ENCODE data around the gene FKBP3.

GRCh38 chr14:45123271-45123670 lies 11.0 kb downstream of the FKBP3 start:
- TF ChIP-seq POLR2A (IDR thresholded peaks at IDR 0.05) (no peak), POLR2AphosphoS5 (IDR thresholded peaks at IDR 0.05) (no peak)
- TF ChIP-seq, protein P1, sequence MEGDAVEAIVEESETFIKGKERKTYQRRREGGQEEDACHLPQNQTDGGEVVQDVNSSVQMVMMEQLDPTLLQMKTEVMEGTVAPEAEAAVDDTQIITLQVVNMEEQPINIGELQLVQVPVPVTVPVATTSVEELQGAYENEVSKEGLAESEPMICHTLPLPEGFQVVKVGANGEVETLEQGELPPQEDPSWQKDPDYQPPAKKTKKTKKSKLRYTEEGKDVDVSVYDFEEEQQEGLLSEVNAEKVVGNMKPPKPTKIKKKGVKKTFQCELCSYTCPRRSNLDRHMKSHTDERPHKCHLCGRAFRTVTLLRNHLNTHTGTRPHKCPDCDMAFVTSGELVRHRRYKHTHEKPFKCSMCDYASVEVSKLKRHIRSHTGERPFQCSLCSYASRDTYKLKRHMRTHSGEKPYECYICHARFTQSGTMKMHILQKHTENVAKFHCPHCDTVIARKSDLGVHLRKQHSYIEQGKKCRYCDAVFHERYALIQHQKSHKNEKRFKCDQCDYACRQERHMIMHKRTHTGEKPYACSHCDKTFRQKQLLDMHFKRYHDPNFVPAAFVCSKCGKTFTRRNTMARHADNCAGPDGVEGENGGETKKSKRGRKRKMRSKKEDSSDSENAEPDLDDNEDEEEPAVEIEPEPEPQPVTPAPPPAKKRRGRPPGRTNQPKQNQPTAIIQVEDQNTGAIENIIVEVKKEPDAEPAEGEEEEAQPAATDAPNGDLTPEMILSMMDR (IDR thresholded peaks at IDR 0.05) = no peak
